ENCODE measurements around the gene CUX1.
A peak's percentile ranks its signal among the peaks of the same experiment; 100 is the strongest.

Gene CUX1

DNA sequence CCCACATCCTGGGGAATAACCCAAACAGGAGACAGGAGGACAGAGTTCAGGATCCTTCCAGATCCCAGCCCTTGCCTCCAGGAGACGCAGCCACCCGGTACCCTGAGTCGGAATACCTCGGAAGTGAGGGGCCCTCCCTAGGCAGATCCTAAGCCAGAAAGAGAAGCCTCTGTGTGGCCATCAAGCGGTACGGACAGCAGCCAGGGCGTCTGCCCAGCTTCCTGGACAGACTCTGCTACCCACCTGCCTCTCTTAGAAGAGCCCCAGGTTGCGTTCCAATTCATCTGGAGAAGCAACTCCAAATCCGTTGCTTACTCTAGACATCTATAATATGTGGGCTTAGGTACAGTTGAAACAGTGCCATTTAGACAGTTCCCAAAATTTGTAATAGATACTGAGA lies 249.1 kb downstream of the CUX1 start:
- no peak overlapping the region for H3K27ac ChIP-seq
- TF ChIP-seq, protein P1, sequence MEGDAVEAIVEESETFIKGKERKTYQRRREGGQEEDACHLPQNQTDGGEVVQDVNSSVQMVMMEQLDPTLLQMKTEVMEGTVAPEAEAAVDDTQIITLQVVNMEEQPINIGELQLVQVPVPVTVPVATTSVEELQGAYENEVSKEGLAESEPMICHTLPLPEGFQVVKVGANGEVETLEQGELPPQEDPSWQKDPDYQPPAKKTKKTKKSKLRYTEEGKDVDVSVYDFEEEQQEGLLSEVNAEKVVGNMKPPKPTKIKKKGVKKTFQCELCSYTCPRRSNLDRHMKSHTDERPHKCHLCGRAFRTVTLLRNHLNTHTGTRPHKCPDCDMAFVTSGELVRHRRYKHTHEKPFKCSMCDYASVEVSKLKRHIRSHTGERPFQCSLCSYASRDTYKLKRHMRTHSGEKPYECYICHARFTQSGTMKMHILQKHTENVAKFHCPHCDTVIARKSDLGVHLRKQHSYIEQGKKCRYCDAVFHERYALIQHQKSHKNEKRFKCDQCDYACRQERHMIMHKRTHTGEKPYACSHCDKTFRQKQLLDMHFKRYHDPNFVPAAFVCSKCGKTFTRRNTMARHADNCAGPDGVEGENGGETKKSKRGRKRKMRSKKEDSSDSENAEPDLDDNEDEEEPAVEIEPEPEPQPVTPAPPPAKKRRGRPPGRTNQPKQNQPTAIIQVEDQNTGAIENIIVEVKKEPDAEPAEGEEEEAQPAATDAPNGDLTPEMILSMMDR (conservative IDR thresholded peaks at IDR 0.05) = no peak

DNA sequence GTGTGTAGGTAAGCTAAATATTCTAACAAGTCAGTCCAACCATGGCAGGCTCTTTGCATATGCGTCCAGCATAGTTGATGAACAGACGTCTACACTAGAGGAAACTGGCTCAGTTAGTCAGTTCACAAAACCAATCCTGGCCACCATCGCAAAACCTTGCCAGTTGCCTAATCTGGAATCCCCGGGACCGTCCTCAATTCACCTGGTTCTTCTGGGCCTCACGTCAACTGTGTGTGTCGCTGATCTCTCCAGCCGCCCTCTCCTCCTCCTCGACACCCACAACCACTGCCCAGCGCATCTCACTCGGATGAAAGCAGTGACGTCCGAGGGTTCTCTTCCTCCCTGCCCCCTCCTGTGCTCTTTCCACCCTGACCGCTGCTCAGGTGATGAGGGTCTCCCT lies 251.4 kb downstream of the CUX1 start:
- no peak overlapping the region for H3K27ac ChIP-seq
- TF ChIP-seq, protein P1 (conservative IDR thresholded peaks at IDR 0.05) = no peak

DNA sequence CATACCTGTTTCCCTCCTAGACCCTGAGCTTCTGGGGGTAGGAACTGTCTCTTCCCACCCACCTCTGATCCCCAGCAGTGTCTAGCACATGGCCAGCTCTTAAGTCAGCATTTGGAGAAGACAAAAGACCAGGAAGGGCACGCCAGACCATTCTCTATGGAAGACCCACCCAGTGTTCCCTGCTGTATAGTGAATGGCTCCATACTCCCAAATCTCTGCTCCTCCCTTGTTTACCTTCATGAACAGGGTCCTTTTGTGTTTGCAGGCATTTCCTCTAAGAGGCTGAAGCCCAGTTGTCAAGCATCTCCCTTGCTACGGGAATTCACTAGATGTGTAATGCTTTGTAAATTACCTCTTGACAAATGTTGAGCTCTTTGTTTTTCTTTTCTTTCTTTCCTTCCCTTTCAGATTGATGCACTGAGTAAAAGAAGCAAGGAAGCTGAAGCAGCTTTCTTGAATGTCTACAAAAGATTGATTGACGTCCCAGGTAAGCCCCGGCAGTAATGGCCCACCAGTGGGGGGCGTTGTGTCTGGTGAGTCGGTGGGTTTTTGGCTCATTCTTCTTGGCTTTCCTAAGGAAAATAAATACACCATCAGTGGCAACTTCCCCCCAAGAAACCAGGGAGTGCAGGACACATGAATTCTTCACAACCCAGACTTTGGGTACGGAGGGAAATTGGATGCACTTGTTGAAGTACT lies 252.7 kb downstream of the CUX1 start:
- no peak overlapping the region for H3K27ac ChIP-seq
- TF ChIP-seq, protein P1 (conservative IDR thresholded peaks at IDR 0.05) = no peak

DNA sequence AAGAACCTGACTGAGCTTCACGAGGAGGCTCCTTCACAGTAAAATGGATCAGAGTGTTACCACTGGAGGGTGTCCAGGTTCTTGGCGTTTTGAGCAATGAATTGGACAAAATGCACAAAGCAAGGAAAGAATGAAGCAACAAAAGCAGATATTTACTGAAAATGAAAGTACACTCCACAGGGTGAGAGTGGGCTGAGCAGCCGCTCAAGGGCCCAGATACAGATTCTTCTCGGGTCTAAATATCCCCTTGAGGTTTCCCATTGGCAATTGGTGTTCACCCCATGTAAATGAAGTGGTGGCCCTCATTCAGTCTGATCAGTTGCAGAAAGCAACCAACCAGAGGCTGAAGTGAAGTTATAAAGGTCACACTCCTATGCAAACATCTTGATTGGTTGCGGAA lies 254.6 kb downstream of the CUX1 start:
- no peak overlapping the region for H3K27ac ChIP-seq
- TF ChIP-seq, protein P1 (conservative IDR thresholded peaks at IDR 0.05) = no peak

DNA sequence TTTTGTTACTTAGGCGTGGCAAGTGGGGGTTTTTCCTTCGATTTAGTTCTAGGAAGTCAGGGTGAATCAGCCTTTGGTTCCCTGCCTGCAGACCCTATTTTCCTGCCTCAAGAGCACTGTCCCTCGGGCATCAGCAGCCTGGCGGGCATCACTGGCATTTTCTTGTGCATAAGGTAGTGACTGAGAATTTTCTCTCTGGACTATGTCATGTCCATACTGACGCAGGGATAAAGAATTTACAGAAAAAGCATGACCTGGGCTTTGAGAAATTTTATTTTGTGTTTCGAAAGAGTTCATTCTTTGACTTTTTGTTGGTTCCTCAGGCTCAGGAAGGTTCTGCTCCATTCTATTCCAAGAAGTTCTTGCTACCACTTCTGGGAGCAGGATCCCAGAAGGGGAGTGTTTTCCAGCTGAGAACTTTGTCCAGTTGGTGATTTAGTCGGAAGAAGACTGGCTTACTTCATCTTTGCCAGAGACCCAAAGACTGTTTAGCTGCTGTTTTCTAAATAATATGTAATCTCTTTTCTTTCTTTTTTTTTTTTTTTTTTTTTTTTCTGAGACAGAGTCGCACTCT lies 255.3 kb downstream of the CUX1 start:
- no peak overlapping the region for H3K27ac ChIP-seq
- TF ChIP-seq, protein P1 (conservative IDR thresholded peaks at IDR 0.05) = no peak

DNA sequence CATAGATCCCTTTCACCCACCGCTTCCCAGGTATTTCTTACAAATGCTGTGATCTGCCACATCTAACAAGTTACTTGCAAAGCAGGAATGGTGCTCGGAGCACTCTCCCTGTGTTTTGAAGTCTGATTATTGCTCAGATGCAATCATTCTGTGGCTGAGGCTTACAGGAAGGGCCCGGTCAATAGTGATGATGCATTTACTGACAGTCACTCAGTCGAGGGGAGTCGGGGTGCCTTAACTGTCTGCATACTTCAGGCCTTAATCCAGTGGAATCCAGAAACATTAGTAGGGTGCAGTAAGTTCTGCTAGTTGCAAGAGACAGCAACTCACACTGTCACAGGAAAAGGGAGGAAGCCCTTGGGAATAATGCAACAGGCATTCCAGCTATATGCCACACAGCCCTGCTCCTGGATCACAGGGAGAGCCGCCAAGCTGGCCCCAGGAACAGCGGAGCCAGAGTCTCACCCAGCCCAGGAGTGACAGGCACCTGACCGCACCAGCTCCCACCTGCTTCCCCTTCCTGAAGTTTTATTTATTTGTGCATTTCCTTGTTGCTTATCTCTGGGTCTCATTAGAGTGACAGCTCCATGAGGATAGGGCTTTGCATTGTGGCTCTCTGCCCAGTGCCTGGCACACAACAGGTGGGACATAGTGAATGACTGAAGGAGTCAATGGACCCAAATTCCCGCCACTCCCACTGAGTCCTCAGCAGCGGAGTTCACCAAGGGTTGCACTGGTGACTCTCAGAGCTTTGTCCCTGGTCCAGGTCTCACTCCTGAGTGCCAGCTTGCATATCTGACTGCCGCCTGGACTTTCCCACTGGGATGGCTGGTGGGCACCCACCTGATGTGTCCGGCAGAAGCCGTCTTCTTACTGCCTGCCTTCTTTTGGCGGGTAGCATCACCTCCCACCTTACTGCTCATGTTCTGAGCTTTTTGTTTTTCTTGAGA lies 256.8 kb downstream of the CUX1 start:
- TF ChIP-seq, protein P1 (conservative IDR thresholded peaks at IDR 0.05) = no peak
- H3K27ac ChIP-seq = 0 out of 2 replicates have a peak overlapping the region, but pooled peaks have one; percentile 9

DNA sequence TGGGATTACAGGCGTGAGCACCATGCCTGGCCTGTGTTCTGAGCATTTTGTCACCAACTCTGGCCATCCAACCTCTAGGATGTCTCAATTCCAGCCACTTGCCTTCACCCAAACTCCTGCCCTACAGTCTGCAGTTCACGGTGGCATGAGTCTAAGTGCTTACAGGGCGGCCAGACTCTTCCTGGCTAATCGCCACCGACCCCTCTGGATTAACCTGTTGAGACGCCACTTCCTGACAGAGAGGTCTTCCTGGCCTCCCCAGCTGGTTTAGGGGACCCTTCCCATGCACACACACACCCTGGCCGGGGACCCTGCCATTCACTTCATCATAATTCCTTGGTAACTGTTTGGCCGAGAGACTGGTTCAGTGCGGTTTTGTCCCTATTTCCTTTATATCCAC lies 257.7 kb downstream of the CUX1 start:
- TF ChIP-seq, protein P1 (conservative IDR thresholded peaks at IDR 0.05) = no peak
- peak overlapping the region; percentile 27 for H3K27ac ChIP-seq

Measured in VCaP (cell line).